ENCODE results near the gene GIMAP8. TPM values are rescaled to one million over a fixed set of nuclear protein-coding genes. Genes with fewer than 3 reads are reported as not detected.

Gene GIMAP8
- total RNA-seq, 1 experiment from 2014 or later, result 0.10 TPM

DNA sequence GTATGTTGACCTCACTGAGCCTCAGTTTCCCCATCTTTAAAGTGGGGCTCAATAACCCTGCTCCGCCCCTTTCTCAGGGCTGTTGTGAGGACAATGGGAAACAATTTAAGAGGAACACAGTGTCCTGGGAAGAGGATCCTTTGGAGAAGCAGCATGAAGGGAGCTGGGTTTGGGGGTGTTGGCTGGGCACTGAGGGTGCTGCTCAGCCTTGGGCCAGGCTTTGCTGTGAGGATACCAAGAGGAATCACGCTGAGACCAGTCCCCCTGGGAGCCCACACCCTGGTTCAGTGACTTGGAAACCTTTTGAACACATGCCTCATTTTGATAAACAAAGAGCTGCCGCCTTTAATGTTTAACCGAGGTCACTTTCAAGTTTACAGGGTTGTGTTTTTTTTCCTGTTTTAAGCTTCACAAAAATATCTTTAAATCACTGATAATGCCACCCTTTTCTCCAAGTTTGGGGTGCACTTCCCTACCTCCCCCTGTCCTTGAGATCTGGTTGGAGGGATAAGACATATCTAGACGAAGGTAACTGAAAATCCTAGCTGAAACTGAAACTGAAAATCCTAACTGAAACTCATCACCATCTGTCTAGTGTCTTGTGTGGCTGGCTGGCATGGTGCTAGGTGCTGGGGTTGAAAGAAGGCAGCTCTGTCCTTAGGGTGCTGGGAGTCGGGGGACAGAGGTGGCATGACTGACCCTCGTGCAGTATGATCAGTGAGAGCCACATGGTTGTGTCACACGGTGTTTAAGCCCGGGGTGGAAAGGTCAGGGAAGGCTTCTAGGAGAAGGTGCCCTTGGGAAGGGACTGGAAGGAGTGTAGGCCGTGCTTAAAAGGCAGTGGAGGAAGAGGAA lies 43.6 kb upstream of the GIMAP8 start:
- H3K9me3 ChIP-seq (ENCODE audit: control insufficient read depth, insufficient read depth, low read depth, low read length), result no peaks in the 10 kb centered on the region
- H3K27ac ChIP-seq (ENCODE audit: low read length), result peak overlapping the region; percentile 94
- no peaks in the 10 kb centered on the region for H3K36me3 ChIP-seq (ENCODE audit: control insufficient read depth, insufficient read depth, low read length)
- H3K4me1 ChIP-seq (ENCODE audit: control insufficient read depth, insufficient read depth, low read length), result peaks cover 30% of the 10 kb centered on the region
- no peak for ATAC-seq
- no peaks in the 10 kb centered on the region for H3K27me3 ChIP-seq (ENCODE audit: control insufficient read depth, insufficient read depth, low read length)
- no peak for TF ChIP-seq TCF7L2 (IDR thresholded peaks at IDR 0.05; ENCODE audit: low read depth, low read length)
- TF ChIP-seq, protein P1, sequence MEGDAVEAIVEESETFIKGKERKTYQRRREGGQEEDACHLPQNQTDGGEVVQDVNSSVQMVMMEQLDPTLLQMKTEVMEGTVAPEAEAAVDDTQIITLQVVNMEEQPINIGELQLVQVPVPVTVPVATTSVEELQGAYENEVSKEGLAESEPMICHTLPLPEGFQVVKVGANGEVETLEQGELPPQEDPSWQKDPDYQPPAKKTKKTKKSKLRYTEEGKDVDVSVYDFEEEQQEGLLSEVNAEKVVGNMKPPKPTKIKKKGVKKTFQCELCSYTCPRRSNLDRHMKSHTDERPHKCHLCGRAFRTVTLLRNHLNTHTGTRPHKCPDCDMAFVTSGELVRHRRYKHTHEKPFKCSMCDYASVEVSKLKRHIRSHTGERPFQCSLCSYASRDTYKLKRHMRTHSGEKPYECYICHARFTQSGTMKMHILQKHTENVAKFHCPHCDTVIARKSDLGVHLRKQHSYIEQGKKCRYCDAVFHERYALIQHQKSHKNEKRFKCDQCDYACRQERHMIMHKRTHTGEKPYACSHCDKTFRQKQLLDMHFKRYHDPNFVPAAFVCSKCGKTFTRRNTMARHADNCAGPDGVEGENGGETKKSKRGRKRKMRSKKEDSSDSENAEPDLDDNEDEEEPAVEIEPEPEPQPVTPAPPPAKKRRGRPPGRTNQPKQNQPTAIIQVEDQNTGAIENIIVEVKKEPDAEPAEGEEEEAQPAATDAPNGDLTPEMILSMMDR (IDR thresholded peaks at IDR 0.05), result no peak
- no peak for TF ChIP-seq POLR2AphosphoS5 (IDR thresholded peaks at IDR 0.05; ENCODE audit: low read depth, low read length)
- TF ChIP-seq SIN3A (IDR thresholded peaks at IDR 0.05; ENCODE audit: borderline replicate concordance, insufficient read depth, low read depth, low read length), result no peak
- TF ChIP-seq, protein P2, sequence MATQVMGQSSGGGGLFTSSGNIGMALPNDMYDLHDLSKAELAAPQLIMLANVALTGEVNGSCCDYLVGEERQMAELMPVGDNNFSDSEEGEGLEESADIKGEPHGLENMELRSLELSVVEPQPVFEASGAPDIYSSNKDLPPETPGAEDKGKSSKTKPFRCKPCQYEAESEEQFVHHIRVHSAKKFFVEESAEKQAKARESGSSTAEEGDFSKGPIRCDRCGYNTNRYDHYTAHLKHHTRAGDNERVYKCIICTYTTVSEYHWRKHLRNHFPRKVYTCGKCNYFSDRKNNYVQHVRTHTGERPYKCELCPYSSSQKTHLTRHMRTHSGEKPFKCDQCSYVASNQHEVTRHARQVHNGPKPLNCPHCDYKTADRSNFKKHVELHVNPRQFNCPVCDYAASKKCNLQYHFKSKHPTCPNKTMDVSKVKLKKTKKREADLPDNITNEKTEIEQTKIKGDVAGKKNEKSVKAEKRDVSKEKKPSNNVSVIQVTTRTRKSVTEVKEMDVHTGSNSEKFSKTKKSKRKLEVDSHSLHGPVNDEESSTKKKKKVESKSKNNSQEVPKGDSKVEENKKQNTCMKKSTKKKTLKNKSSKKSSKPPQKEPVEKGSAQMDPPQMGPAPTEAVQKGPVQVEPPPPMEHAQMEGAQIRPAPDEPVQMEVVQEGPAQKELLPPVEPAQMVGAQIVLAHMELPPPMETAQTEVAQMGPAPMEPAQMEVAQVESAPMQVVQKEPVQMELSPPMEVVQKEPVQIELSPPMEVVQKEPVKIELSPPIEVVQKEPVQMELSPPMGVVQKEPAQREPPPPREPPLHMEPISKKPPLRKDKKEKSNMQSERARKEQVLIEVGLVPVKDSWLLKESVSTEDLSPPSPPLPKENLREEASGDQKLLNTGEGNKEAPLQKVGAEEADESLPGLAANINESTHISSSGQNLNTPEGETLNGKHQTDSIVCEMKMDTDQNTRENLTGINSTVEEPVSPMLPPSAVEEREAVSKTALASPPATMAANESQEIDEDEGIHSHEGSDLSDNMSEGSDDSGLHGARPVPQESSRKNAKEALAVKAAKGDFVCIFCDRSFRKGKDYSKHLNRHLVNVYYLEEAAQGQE (IDR thresholded peaks at IDR 0.05; ENCODE audit: insufficient read depth in 1 of 2, low read depth in 2 of 2, low read length in 1 of 2), result no peak
- TSS peak; percentile 73 for BruUV-seq (replicated peaks)
- intact Hi-C loops (cut with micrococcal nuclease; ENCODE audit: unreplicated experiment), result no loop called here
- ChIA-PET POLR2A (no interaction called here), CTCF (interaction anchor here (0.6 to 1.2 kb wide), 3 partner anchors 11 to 577 kb away, joined by 3 to 8 read pairs (median 3); no protein-coding TSS in a partner anchor)
- DNase-seq (ENCODE audit: low read depth, low spot score), result no peak
- in situ Hi-C loops (cut with HindIII; ENCODE audit: low pct_unique_long_range_greater_than_20kb, low sequenced_read_pairs), result no loop called here
- H3K4me3 ChIP-seq (ENCODE audit: low read depth in 2 of 2, low read length in 2 of 2), result peak overlapping the region in 1 of 2 experiments; percentile 71; a peak in 2 of 4 replicates

DNA sequence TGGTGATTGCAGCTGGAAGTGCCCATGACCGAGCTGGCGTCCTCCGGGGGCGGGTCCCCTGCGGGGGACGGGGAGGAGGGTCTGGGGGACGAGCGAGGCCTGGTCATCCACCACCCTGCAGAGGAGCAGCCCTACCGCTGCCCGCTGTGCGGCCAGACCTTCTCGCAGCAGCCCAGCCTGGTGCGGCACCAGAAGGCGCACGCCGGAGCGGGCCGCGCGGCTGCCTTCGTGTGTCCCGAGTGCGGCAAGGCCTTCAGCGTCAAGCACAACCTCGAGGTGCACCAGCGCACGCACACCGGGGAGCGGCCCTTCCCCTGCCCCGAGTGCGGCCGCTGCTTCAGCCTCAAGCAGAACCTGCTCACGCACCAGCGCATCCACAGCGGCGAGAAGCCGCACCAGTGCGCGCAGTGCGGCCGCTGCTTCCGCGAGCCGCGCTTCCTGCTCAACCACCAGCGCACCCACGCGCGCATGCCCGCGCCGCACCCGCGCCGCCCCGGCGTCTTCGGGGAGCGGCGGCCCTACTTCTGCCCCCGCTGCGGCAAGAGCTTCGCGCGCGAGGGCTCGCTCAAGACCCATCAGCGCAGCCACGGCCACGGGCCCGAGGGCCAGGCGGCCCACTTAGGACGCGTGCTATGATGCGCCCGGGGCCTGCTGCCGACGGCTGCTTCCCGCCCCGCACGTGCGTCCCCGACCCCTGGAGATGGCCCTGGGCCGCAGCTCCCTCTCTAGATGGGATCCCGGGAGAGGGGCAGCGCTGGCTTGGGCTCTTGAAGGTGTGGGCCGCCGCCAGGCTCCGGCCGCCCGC lies 42.6 kb upstream of the GIMAP8 start:
- no peak for ATAC-seq
- in situ Hi-C loops (cut with HindIII; ENCODE audit: low pct_unique_long_range_greater_than_20kb, low sequenced_read_pairs), result no loop called here
- POLR2A ChIA-PET, result no interaction called here
- no TSS peak for BruUV-seq (replicated peaks)
- TF ChIP-seq SIN3A (IDR thresholded peaks at IDR 0.05; ENCODE audit: borderline replicate concordance, insufficient read depth, low read depth, low read length), result no peak
- no peak for DNase-seq (ENCODE audit: low read depth, low spot score)
- Histone ChIP-seq H3K4me1 (ENCODE audit: control insufficient read depth, insufficient read depth, low read length) (peaks cover 22% of the 10 kb centered on the region), H3K27me3 (ENCODE audit: control insufficient read depth, insufficient read depth, low read length) (no peaks in the 10 kb centered on the region), H3K4me3 (ENCODE audit: low read depth in 2 of 2, low read length in 2 of 2) (no peak overlapping the region), H3K27ac (ENCODE audit: low read length) (no peak overlapping the region), H3K36me3 (ENCODE audit: control insufficient read depth, insufficient read depth, low read length) (no peaks in the 10 kb centered on the region), H3K9me3 (ENCODE audit: control insufficient read depth, insufficient read depth, low read depth, low read length) (no peaks in the 10 kb centered on the region)
- CTCF ChIA-PET, result interaction anchor here (0.5 to 1.2 kb wide), 2 partner anchors 10 to 581 kb away, joined by 3 read pairs; no protein-coding TSS in a partner anchor
- intact Hi-C loops (cut with micrococcal nuclease; ENCODE audit: unreplicated experiment), result no loop called here
